NAMALWA (cell line): ENCODE data around the gene BIRC3.
"Not testable (repeated sequence)": the region's sequence is repeated elsewhere in the genome, so short reads cannot be mapped to it uniquely, and the experiment has no call there.

Experiments
- DNase-seq: peaks from one replicate; pipeline ENCODE4 v3.0.0-alpha.2; 2015; ENCODE audit warnings: low spot score

Gene BIRC3

GRCh38 chr11:102328748-102329147 is 11.5 kb downstream of the BIRC3 start:
- DNase-seq: no peak

- no peak for DNase-seq
Measured at GRCh38 chr11:102330231-102330630, 12.9 kb downstream of the BIRC3 start.

GRCh38 chr11:102331341-102331740 is 14.1 kb downstream of the BIRC3 start:
- no peak for DNase-seq

- DNase-seq: no peak
Measured at GRCh38 chr11:102332611-102332994, 15.3 kb downstream of the BIRC3 start.

- no peak for DNase-seq
Measured at GRCh38 chr11:102338479-102339010, 21.3 kb downstream of the BIRC3 start.

- DNase-seq: not testable (repeated sequence)
Measured at GRCh38 chr11:102341311-102341710, 24.0 kb downstream of the BIRC3 start.

GRCh38 chr11:102341844-102342318 is 24.6 kb downstream of the BIRC3 start:
- DNase-seq: peak; percentile 91

GRCh38 chr11:102343809-102344208 is 26.5 kb downstream of the BIRC3 start:
- DNase-seq: no peak

GRCh38 chr11:102345904-102346303 is 28.6 kb downstream of the BIRC3 start:
- no peak for DNase-seq

- DNase-seq: no peak
Measured at GRCh38 chr11:102346456-102346747, 29.1 kb downstream of the BIRC3 start.

GRCh38 chr11:102346748-102347461 is 29.6 kb downstream of the BIRC3 start, which contains the start of gene BIRC2:
BIRC2 (plus strand) TSS chr11:102347214; CDS start chr11:102349855, 2,641 bp downstream.
- DNase-seq: peak; percentile 95

- peak; percentile 75 for DNase-seq
Measured at GRCh38 chr11:102347462-102348370, 30.4 kb downstream of the BIRC3 start.

GRCh38 chr11:102357116-102357515 is 39.8 kb downstream of the BIRC3 start:
- DNase-seq: no peak

GRCh38 chr11:102359372-102359771 is 42.1 kb downstream of the BIRC3 start:
- no peak for DNase-seq

GRCh38 chr11:102360681-102361080 is 43.4 kb downstream of the BIRC3 start:
- no peak for DNase-seq

GRCh38 chr11:102361086-102362031 is 44.1 kb downstream of the BIRC3 start:
- peak; percentile 41 for DNase-seq

- DNase-seq: no peak
Measured at GRCh38 chr11:102364991-102365390, 47.7 kb downstream of the BIRC3 start.

GRCh38 chr11:102367364-102367763 is 50.1 kb downstream of the BIRC3 start:
- peak; percentile 58 for DNase-seq

- DNase-seq: no peak
Measured at GRCh38 chr11:102368472-102368871, 51.2 kb downstream of the BIRC3 start.

GRCh38 chr11:102374633-102375424 is 57.5 kb downstream of the BIRC3 start:
- DNase-seq: not testable (repeated sequence)
